T1000 (cell line): ENCODE data around the gene ARFIP1.
"Not testable (repeated sequence)": the region's sequence is repeated elsewhere in the genome, so short reads cannot be mapped to it uniquely, and the experiment has no call there.

Experiments used
- DNase-seq: peaks from one replicate; lab custom pipeline; 2025; ENCODE audit warnings: mixed read lengths; lab: John Stamatoyannopoulos, UW

The ARFIP1 gene

GRCh38 chr4:152785639-152786615 lies 6.2 kb downstream of the ARFIP1 start:
- no peak for DNase-seq

DNA sequence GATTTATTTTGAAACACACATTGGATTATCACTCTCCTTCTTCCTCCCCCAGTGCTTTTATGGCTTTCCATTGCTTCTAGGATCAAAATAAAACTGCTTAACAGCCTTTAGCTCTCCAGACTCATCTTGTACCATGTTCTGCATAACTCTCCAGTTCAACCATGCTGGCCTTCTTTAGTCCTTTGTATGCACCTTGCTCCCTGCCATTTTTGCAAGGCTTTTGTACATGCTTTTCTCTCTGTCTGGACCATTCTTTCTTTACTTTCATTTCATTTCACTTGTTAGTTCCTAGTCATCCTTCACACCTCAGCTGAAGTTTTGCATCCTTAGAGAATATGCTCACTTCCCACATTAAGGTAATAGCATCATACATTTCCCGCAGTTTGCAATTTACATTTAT lies 6.9 kb downstream of the ARFIP1 start:
- DNase-seq, result no peak

- DNase-seq, result no peak
These were observed 16.1 kb downstream of the ARFIP1 start for GRCh38 chr4:152795891-152796290.

- DNase-seq, result no peak
These were observed 23.8 kb downstream of the ARFIP1 start for GRCh38 chr4:152803541-152803940.

GRCh38 chr4:152805071-152805650 lies 25.4 kb downstream of the ARFIP1 start:
- DNase-seq, result no peak

GRCh38 chr4:152805818-152806217 lies 26.1 kb downstream of the ARFIP1 start:
- DNase-seq, result no peak

- no peak for DNase-seq
These were observed 26.9 kb downstream of the ARFIP1 start for GRCh38 chr4:152806501-152807125.

GRCh38 chr4:152807294-152807829 lies 27.6 kb downstream of the ARFIP1 start:
- no peak for DNase-seq

DNA sequence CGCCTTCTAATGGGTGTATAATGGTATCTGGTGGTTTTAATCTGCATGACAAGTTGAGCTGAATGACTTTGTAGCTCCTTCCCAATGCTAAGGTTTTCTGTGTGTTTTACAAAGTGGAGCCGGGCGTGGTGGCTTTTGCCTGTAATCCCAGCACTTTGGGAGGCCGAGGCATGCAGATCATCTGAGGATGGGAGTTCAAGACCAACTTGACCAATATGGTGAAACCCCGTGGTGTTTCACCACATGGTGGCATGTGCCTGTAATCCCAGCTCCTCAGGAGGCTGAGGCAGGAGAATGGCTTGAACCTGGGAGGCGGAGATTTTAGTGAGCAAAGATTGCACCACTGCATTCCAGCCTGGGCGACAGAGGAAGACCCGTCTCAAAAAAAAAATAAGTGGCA lies 28.9 kb downstream of the ARFIP1 start:
- DNase-seq, result no peak

GRCh38 chr4:152810715-152811287 lies 31.0 kb downstream of the ARFIP1 start:
- no peak for DNase-seq

DNA sequence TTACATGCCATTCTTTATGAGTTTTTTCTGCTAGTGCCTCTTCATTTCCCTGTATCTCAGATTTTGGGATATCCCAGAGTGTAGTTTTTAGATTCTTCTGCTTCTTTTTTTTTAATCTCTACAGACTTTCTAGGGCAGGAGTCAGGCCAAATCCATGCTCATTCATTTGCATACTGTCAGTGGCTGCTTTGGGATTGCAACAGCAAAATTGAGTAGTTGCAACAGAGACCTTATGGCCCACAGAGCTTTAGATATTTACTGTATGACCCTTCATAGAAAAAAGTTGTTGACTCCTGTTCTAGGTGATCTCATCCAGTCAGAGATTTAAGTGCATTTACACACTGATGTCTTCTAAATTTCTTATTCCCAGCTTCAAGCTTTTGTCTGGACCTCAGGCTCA lies 35.3 kb downstream of the ARFIP1 start:
- DNase-seq, result no peak

- DNase-seq, result no peak
These were observed 37.6 kb downstream of the ARFIP1 start for GRCh38 chr4:152817331-152817730.

GRCh38 chr4:152819026-152819645 lies 39.4 kb downstream of the ARFIP1 start:
- no peak for DNase-seq

GRCh38 chr4:152820073-152820472 lies 40.3 kb downstream of the ARFIP1 start:
- DNase-seq, result no peak

DNA sequence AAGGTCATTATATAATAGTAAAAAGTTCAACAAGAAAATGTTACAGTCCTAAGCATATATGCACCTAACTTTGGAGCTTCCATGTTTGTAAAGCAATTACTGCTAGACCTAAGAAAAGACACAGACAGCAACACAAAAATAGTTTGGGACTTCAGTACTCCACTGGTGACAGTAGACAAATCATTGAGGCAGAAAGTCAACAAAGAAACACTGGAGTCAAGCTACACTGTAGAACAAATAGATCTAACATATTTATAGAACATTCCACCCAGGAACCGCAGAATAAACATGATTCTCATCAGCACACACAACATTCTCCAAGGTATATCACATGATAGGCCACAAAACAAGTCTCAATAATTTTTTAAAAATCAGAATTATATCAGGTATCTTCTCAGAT lies 42.6 kb downstream of the ARFIP1 start:
- no peak for DNase-seq

GRCh38 chr4:152824561-152824960 lies 44.8 kb downstream of the ARFIP1 start:
- DNase-seq, result no peak

GRCh38 chr4:152825336-152825735 lies 45.6 kb downstream of the ARFIP1 start:
- DNase-seq, result no peak

- DNase-seq, result no peak
These were observed 48.4 kb downstream of the ARFIP1 start for GRCh38 chr4:152828122-152828521.

- DNase-seq, result no peak
These were observed 51.7 kb downstream of the ARFIP1 start for GRCh38 chr4:152831416-152831815.

DNA sequence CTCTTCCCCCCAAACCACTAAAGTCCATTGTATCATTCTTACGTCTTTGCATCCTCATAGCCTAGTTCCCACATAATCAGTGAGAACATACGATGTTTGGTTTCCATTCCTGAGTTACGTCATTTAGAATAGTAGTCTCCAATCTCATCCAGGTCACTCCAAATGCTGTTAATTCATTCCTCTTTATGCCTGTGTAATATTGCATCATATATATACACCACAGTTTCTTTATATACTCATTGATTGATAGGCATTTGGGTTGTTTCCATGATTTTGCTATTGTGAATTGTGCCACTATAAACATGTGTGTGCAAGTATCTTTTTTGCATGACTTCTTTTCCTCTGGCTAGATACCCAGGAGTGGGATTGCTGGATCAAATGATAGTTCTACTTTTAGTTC lies 57.2 kb downstream of the ARFIP1 start:
- DNase-seq, result no peak

GRCh38 chr4:152839729-152840128 lies 60.0 kb downstream of the ARFIP1 start:
- not testable (repeated sequence) for DNase-seq
